HG03175 (cell line): ENCODE measurements around the gene GGN.
"Not testable (repeated sequence)": the region's sequence is repeated elsewhere in the genome, so short reads cannot be mapped to it uniquely, and the experiment has no call there.

Experiments
- ATAC-seq: cut with Tn5 transposase; IDR thresholded peaks from one replicate; pipeline ENCODE4 v1.9.1; 2021; ENCODE audit warnings: mild to moderate bottlenecking, moderate library complexity; ENCODE audit not compliant: unreplicated experiment

GGN gene, protein sequence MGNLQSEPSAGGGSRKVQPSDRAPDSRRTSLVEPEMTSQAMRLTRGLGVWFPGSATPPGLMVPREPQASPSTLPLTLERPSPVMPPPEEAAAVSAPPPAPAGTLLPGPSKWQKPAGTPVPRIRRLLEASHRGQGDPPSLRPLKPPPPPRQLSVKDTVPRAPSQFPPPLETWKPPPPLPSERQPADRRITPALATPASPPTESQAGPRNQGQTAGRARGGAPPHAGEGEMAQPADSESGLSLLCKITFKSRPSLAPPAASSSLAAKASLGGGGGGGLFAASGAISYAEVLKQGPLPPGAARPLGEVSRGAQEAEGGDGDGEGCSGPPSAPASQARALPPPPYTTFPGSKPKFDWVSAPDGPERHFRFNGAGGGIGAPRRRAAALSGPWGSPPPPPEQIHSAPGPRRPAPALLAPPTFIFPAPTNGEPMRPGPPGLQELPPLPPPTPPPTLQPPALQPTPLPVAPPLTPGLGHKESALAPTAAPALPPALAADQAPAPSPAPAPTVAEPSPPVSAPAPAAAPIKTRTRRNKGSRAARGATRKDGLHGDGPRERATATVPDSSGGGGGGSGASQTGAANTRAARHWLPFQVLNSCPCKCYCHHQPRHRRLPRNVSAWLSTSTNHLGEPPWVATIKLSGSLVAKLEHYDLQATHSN

GRCh38 chr19:38387550-38388348 is at the start of gene GGN:
Gene GGN (minus strand): TSS chr19:38388034. CDS start chr19:38387261, 773 bp downstream.
- peak; percentile 34 for ATAC-seq

DNA sequence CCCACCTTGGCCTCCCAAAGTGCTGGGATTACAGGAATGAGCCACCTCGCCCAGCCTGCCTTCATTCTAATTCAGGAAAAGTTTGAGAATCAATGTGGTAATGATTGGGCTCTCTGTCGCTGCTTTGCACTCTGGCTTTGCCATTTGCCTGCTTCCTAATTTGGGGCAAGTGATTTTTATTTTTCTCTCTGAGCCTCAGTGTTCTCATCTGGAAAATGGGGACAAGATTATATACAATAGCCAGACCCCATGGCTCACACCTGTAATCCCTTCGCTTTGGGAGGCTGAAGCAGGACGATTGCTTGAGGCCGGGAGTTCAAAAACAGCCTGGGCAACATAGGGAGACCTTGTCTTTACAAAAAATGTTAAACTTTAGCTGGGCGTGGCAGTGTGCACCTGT is 49.5 kb upstream of the GGN start:
- no peak for ATAC-seq

DNA sequence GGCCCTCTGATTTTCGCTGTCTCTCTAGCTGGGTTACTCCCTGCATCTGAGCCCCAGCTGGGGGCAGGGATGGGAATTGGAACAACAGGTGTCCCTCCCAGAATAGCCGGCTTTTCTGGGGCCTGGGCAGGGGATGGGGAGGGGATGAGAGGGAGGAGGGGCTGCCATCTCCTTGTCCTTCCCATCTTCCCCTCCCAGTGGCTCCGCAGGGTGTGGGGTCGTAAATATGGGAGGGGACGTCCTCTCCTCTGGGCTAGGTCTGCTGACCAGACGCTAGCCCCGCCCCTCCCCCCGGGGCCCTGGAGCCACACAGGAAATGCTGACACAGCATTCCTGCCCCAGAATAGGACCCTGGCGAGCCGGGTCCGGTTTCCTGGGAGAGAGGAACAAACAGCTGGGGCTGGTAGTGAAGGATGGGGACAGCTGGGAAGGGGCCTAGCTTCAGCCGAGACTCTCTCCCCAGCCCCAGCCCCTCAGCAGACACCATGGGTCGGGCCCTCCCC is 46.8 kb upstream of the GGN start:
- no peak for ATAC-seq

DNA sequence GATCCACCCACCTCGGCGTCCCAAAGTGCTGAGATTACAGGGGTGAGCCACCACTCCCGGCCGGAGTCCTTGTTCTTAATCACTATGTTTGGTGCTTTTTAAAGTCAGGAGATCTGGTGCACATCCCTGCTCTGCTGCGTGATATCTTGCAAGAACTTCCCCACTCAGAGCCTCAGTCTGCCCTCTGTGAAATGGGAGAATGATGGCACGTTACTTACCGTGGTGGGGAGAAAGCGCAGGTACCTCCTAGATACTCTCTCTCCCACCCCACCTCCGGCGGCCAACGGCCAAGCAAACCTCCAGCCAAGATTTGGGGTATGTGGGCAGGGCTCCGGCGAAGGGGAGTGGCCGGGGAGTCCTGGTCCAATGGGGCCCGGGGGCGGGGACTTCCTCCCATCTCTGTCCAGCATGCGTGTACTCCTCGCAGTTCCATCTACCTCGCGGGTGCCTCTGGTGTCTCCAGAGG is 45.5 kb upstream of the GGN start, which contains the start of gene RYR1:
RYR1 (plus strand) TSS at position 424 of the 466 bp plus-strand sequence. CDS start 139 bp downstream, outside the sequence.
- ATAC-seq, result no peak

DNA sequence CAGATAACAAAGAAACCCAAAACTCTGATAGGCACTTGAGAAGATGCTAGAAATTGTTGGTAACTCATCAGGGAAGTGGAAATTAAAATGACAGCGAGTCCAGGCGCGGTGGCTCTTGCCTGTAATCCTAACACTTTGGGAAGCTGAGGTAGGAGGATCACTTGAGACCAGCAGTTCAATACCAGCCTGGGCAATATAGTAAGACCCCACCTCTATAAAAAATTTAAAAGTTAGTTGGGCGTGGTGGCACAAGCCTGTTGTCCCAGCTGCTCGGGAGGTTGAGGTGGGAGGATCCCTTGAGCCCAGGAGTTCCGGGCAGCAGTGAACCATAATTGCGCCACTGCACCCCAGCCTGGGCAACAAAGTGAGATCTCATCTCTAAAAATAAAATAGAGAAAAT is 43.1 kb upstream of the GGN start:
- no peak for ATAC-seq

- no peak for ATAC-seq
These were observed 42.0 kb upstream of the GGN start for GRCh38 chr19:38429811-38430156.

- ATAC-seq, result no peak
These were observed 41.4 kb upstream of the GGN start for GRCh38 chr19:38429055-38429810.

DNA sequence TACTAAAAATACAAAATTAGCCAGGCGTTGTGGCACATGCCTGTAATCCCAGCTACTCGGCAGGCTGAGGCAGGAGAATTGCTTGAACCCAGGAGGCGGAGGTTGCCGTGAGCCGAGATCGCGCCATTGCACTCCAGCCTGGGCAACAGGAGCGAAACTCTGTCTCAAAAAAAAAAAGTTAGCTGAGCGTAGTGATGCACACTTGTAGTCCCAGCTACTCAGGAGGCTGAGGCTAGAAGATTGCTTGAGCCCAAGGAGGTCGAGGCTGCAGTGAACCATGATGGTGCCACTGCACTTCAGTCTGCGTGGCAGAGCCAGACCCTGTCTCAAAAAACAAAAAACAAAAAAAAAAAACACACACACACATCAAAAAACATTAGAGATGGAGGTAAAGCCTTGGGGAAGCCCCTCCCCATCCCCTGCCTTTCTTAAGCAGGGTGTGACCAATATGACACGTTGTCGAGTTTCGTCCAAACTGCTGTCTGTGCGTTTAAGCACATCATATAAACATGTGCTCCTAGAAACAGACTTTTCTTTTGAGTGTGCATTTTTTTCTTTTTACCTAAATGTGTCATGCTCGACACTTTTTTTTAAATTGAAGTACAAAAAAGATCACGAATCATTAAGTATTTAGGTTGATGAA is 39.3 kb upstream of the GGN start:
- not testable (repeated sequence) for ATAC-seq

GRCh38 chr19:38425810-38426466 is 38.1 kb upstream of the GGN start, which contains the start of gene RASGRP4:
Gene RASGRP4 (minus strand): TSS chr19:38426219. CDS start chr19:38426091, 128 bp downstream.
- ATAC-seq, result no peak

GRCh38 chr19:38425222-38425809 is 37.5 kb upstream of the GGN start:
- ATAC-seq, result no peak

DNA sequence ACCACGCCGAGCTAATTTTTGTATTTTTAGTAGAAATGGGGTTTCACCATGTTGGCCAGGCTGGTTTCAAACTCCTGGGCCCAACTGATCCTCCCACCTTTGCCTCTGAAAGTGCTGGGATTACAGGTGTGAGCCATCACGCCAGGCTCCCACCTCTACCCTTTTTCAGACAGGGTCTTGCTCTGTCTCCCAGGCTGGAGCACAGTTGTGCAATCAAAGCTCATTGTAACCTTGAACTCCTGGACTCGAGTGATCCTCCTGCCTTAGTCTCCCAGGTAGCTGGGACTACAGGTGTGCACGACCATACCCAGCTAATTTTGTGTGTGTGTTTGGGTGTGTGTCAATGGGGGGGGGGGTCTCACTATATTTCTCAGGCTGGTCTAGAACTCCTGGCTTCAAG is 36.4 kb upstream of the GGN start:
- ATAC-seq, result no peak

GRCh38 chr19:38422438-38422837 is 34.6 kb upstream of the GGN start:
- ATAC-seq, result no peak

GRCh38 chr19:38421856-38422255 is 34.0 kb upstream of the GGN start:
- ATAC-seq, result no peak

GRCh38 chr19:38420935-38421334 is 33.1 kb upstream of the GGN start:
- no peak for ATAC-seq

GRCh38 chr19:38417544-38418506 is 30.0 kb upstream of the GGN start:
- no peak for ATAC-seq

GRCh38 chr19:38417146-38417543 is 29.3 kb upstream of the GGN start:
- no peak for ATAC-seq

- ATAC-seq, result no peak
These were observed 25.6 kb upstream of the GGN start for GRCh38 chr19:38413416-38413815.

GRCh38 chr19:38412961-38413360 is 25.1 kb upstream of the GGN start:
- ATAC-seq, result no peak
